Fibroblast of the conjunctiva (primary cell): ENCODE results near the gene ERI3.

Source experiments
- DNase-seq: peaks from one replicate; pipeline ENCODE4 v3.0.0-alpha.2; 2010; ENCODE audit warnings: low read depth

ERI3 gene

DNA sequence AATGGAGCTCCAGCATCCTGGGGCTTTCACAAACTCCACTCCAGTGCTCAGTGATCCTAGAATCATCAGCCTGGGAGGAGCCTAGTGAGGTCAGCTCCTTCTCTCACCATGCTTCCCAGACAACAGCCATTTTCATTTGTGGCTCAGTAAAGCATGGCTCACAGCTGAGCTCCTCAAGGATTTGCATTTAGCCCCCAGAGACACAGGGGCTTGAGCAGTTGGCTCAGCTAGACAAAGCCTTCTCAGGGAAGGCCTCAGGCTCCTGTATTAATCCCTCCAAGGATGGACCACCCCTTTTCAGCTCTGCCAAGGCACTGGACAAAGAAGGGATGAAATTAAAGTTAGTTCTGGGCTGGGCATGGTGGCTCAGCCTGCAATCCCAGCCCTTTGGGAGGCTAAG is 39.5 kb downstream of the ERI3 start:
- no peak for DNase-seq

DNA sequence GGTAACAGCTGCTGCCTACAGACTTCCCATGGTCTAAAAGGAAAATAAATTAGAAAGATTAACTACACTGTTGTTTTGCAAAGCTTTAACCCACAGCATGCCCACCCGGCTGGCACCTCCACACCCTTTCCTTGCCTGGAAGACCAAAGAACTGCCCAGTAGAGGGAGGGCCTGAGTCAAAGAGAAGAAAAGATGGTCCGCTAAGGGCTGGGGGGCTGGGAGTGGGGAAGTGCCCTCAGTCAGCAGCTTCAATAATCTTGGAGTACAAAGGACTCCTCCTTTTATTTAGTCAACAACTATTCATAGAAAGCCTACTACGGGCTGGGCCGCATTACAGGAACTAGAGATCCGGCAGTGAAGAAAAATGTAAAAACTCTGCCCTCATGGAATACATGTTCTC is 40.6 kb downstream of the ERI3 start:
- DNase-seq = no peak

DNA sequence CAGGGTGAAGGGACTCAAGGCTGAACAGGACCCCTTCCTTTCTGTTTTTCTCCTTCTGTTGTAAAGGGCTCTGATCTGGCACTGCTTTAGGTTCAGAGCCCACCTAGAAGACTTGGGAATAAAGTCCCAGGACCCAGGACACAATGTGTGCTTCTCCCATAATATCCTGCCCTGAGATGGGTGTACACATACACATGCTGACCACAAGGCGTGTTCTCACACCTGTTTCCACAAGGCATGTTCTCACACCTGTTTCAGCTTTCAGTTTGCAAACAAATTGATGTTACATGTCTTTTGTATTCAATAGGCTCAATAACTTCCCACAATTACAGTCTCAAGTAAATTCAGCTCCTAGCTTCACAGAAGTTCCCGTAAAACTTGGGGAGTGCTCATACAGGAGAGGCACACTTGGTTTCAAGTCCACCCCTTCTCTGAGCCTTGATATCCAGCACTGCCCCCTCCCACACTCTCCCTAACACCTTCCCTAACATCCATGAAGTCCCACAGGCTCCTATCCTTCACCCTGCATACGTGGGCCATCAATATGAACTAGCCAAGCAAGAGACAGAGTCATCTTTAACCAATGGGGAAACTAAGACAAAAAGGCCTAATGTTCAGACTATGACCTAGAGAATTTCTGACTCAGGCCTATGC is 41.7 kb downstream of the ERI3 start:
- no peak for DNase-seq

DNA sequence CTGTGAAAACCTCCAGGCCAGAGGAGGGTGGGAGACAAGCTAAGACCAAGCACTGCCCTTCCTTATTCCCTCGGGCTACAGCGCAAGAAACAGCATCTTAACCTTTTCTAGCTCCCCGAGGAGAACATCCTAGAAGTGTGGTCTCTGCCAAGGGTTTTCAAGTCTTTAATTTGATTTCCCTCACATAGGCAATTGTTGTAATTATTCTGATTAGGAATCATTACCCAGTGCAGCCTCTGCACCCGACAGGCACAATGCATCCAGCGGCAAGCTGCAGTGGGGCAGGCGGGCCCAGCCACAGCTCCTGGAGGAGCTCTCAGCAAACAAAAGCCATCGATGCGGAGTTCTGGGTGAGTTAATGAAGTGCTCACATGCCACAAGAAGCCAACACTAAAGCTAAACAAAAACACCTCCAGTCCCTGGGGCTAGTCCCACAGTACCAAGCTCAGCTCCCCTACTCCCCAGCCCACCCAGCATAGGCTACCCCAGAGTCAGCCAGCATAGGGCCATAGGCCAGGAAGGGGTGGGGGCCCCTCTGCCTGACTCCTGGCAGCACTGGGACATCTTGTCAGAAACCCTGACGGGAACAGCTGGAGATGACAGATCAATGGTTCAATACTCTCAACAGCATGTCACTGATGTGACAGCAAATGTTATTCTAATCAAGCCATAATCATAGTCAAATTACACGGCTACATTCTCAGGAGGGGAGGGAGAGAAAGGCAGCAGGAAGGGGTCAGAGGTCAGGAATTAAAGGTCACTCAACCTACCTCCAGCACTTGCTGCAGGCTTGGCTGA is 42.5 kb downstream of the ERI3 start:
- DNase-seq = no peak

DNA sequence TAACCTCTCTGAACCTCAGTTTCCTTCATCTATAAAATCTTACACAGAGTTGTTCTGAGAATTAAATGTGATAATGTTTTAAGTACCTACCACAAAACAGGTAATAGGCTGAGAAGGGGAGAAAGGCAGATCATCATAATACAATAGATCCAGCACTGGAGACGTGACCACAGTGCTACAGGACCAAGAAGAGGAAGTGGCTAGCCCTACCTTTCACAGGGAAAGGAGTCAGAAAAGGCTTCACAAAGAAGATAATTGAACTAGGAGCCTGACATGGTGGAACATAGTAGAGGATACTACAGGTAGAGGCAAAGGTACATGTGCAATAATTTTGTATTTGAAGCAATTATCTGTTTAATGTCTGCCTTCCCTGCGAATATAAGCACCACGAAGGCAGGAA is 45.1 kb downstream of the ERI3 start:
- no peak for DNase-seq

DNA sequence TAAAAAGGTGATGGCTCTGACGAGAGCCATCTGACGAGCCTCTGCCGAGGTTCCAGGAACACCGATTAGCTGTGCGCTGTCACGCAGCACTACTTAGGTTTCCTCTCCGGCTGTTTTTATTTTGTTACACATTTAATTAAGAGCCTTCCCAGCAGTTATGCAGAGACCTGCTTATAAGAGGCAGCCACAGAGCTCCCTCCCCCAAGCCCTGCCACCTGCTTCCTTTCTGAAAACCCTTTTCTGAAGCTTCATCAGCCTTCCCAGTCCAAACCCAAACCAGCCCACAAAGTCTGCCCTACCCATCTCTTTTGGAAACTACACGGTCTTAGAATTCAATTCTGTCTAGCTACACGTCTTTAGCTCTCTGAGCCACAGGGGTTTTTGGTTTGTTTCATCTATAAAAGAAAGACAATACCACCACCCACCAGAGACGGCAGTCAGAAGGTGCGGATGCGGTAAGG is 49.1 kb downstream of the ERI3 start:
- no peak for DNase-seq

DNA sequence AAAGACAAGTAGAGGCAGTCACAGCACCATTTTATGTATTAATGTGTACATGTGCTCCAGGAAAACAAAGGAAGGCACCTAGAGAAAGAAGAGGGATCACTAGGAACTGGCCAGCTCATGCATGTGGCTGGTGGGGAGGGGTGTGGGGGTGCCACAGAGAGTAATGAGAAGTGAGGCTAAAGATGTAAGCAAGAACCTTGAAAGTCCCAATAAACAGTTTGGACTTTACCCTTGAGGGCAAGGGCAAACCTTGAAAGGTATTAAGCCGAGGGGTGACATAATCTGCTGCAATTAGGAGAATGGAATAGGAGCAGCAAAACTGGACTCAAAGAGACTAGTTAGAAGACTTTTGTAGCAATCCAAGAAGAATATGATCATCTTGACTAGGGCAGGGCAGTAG is 51.5 kb downstream of the ERI3 start:
- DNase-seq = no peak

DNA sequence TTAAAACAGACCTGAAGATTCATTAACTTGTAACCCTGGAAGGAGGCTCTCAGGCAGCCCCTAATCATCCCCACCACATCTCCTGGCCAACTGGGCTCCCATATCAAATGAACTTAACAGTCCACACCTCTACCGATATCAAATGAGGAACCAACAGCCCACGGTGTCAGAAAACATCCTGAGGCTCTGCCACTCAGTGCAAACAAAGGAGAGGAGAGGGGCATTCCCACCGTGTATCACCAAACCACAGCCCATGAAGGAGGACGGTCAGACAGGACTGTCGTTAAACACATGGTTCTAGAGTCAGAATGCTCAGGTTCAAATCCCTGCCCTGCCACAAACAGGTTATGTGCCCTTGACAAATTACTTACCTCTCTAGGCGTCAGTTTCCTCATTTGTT is 52.5 kb downstream of the ERI3 start:
- no peak for DNase-seq

DNA sequence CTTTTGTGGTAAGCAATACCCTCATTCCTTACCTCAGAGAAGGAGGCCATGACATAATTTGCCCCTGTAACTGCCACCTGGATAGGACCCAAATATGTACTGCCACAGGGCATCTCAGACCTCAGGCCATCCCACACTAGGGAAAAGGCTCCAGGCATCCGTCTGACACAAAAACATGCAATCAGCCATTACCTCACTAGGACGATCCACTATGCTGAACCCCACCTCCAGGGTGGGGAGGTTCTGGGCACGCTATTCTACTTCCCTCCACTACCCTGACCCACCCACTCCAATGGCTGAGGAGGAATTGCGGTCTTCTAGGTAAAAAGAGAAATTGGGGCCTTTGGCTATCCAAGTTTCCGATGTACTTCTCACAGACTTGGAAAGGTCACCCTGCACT is 53.6 kb downstream of the ERI3 start:
- DNase-seq = no peak

DNA sequence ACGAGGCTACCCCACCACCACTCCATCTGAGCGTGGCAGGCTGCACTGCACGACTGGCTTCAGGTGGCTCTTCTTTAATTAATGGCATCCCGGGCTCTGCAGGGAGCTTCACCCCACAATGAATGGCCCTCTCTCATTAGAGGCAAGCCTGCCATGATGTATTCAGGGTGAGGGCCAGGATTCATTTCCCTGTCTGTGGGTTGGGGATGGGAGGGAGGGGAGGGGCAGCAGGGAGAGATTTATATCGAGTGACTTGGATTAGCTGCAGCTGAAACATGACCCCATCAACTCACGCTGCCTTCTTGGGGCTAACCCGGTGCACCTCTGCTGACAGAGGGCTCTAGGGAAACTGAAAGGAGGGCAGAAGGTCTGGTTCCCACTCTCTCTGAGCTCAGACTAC is 54.2 kb downstream of the ERI3 start:
- no peak for DNase-seq

DNA sequence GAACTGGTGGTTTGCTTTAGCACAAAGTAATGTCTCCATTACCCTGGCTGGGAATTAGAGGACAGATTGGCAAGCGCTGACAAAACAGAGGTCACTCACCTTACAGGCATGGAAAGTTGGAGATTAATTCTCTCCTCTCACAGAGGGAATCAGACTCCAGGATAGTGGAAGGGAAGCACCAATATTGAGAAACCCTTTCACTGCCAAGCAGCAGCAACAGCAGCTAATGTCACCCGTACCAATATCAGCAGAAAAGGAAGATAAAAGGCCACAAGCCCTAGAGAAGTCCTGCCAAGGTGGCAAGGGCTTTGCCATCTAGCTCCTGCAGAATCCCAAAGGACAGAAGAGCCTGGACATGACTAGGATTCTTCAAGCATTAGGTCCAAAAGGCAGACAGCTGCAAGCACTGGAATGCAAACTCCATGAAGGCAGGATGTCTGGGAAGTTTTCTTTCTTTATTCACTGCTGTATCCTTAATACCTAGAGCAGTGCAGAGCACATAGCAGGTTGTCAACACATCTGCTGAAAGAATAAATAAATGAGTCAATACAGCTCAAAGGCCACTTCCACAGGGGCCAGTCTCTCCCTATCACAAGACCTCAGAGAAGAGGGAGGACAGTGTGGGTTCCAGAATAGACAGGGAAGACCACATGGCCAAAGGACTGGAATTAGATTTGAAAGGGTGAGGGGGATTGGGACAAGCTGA is 57.2 kb downstream of the ERI3 start:
- no peak for DNase-seq

DNA sequence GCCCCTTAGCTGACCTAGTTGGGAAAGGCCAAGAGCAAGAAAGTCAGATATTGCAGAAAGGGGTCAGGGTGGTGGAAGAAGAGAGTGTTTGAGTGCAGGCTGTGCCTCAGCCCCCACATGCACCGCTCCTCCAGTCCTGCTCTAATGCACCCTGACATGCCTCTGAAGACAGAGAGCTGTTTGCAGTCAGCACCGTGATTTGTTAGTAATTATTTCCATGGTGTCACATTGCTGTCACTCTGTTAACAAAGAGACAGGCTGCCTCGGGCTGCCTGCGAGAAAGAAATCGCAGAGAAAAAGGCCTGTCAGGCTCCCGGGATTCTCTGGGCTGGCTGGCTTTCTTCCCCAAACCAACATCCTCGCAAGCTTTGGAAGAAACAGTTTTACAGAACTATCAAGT is 58.3 kb downstream of the ERI3 start:
- DNase-seq = no peak

DNA sequence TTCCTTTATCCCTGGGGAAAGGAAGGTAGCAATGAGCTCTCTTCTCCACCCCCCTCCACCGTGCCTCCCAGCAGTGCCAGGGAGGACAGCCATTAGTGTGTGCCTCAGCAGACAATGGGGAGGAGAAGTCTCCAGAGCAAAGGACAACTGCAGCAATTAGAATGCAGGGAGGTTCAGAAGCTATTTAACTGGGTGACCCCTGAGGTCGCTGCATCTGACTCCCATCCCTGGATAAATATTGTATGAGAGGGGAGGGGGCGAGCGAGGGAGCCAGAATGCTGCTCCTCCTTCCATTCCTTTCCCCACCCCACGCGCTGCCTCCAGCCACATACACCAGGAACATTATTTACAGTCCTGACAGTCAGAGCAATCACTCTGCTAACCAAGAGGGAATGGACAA is 59.0 kb downstream of the ERI3 start:
- DNase-seq = no peak

DNA sequence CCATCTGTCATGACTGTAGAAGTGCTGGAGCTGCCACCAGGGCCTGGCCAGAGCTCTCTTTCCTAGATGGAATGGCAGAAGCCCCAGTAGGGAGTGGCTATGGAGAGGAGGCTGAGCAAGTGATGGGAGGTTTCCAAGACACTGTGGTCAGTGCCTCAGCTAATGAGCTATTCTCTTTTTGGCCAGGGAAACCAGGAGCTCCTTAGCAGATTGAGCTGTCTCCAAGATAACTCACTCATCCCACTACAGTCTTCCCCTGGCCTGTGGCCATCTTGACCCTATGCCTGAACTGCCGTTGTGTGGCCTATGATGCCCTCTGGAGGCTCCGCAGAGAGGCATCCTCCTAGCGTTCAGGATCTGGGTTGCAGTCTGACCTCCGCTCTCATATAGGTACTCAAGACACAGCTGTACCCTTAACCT is 60.5 kb downstream of the ERI3 start:
- peak; percentile 79 for DNase-seq

DNA sequence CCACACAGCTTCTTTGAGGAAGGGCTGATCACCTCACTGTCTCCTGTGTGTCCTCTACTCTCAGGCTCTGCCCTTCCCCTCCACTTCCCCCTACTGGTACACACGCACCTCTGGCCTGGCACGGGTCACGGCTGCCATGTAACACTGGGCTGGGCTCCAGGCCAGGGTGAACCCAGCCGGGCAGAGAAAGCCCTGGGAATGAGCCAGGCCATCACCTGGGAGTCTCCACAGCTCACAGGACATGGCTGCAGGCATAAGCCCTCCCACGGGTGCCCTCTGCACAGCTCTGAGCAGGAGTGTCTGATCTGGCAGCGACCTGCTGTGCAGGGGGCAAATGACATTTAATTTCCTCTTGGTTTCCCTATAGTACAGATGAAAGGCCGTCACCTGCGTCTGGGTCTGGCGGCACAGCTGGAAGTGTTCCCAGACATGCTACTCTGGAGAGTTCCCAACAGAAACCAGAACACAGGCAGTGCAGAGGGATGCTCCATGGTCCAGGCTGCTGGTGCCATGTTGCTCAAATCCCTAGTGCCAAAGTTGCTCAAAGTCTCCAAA is 61.2 kb downstream of the ERI3 start:
- DNase-seq = no peak

DNA sequence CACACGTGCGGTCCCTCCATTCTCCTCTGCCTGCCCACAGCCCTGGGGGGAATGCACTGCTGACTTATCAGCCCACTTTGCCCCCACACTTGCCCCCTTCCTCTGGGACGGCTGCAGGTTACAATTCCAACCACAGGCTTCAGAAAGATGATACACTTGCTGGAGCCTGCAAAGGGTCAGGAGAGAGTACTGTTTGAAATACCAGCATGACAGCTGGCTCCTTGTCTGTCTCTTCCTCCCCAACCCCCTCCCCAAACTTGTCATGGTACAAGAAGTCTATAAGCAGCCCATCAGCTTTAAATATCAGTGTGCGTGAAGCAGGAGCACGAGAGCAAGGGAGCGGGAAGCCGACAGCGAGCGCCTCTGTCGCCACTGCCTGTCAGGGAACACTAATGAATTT is 62.4 kb downstream of the ERI3 start:
- no peak for DNase-seq

DNA sequence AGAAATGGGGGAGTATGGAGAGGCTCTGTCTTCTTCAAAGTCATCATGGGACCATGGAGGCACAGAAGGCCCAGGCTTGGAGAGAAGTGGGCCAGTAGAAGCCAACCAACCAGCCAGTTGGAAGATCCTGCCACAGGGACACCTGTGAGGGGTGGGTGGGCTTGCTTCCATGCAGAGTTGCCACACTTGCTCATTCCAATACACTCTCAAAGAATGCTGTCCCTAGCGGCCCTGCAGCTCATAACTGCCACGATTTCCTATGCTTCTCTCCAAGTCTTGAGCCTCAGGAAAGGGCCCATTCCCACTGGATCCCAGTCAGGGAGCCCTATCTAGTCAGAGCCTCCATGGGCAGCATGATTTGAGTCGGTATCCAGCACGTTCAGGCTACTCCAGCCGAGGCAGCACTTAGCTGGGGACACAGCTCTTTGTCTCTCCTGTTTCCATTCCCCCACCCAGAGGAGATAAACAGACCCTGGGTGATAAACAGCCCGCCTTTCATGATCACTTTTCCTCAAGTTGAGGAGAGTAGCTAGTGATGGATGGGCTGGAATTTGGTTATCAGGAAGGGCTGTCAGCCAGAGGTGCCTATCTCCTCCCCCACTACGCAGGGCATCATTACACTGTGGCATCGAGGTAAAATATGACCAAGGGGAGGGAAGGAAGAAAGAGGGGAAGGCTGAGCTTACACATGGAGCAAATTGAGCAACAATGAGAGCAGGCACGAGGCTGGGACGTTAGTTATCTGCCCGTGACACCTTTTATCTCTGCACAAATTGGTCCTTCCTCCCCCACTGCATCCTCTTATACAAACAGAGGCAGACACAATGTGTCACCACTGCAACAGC is 64.6 kb downstream of the ERI3 start:
- DNase-seq = no peak

DNA sequence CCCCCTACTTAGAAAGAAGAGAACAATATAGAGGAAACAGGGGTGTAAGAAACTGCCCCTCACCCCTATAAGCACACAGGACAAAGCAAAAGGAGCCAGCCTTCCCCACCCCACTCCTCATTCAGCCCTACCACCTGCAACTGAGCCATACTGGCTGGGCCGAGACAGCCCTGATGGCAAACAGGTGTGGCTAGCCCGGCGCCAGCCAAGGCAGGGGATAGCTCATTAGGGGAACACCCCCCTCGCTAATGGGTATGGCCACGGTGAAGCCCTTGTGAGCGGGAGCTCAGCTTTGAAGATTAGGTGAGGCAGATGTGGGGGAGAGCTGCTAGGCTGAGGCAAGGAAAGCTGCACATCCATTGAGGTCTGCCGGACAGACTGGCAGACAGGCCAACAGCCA is 65.5 kb downstream of the ERI3 start:
- DNase-seq = no peak

DNA sequence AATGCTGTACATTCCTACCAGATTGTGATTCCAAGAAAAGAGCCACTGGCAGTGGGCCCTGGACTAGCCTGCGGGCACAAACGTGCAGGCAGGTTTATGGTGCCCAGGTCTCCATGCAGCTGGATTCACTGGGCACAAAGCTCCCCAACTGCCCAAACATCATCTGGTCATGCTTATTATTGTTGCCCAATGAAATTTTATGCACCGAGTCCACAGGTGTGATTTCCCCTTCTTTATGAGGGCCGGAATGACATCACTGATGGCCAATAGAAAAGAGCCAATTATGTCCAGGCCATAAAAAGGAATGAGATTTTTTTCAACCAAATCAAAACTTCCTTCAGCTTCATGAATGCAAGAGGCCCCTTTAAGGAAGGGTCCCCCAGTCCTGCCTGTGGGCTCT is 66.2 kb downstream of the ERI3 start:
- DNase-seq = no peak

DNA sequence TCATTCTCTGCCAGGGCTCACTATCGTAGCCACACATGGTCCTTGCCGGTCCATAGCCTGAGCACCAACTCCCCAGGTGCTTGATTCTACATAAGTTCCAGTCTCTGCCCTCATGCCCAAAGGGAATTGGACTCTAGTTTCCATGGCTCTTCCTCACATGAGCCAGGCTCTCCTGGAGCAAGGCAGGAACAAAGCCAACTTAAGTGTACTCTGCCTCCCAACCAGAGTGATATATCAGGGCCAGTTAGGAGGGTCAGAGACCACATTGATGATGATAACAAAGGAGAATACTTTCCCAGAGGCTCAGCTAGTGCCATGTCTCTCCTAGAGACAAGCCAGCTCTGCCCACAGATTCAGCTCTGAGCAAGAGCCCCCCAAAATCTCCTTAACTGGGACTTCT is 70.9 kb downstream of the ERI3 start:
- DNase-seq = no peak

DNA sequence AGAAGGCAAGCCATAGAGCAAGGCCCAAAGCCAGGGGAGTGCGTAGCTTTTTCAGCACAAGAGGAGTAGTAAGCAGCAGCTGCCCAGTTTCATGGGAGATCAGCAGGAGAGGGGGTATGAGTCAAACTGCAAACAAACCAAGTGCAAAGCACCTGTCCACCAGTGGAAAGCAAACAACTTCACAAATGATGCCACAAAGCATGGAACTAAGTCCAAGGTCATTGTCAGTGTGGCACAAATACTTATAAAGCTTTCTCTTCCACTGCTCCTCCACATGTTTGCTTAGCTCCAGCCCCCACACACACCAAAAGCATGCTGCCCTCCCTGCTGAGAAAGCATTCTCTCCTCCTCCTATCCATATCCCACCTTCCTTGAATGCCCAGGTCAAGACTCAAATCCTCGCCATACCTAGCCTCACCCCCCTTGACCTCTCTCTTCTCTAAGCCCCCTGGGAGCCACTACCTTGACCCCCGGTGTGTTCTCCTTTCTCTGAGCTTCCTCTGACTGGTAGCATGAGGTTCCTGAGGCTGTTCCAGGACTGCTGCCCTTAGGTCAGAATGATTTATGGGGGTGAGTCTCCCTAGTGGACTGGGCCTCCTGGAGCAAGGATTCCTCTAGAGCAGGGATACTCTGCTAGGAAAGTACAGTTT is 71.4 kb downstream of the ERI3 start:
- no peak for DNase-seq
